ENCODE data around the gene FOXF1.

The FOXF1 gene

DNA sequence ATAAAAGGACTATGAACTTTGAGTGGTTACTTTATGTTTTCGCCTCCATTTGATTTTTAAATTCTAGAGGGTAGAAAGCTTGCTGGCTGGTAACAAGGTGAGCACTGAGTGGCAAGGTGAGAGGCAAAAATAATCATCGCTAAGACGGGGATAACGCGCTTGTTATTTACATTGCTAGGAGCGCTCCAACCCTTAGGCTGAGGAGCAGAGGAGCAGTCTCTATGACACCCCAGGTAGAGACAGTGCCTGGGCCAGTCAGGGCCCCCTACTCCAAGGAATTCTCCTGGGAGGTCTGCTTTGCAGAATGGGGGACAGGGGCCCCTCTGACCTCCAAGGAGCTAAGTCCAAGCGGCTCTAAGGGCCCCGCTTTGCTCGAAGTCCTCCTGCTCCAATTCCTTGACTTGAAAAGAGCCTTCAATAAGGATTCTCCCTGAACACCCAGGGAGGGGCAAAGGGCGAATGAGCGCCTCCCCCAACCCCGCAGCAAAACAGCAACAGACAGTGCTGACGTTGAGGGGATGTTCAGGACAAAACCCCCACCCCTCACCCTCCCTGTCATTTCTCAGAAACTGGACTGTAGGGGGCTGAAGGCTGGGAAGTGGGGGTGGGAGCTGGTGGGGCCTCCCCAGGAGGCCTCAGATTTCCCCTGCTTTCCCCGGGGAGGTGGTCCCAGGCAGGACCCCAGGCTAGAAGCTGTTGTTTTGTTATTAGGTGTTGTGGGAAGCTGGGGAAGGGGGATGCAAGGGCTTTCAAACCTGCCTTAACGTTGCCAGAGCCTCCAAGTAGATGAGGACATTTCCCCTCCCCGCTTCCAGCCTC lies 10.2 kb upstream of the FOXF1 start:
- Histone ChIP-seq H3K4me2 (ENCODE audit: insufficient read depth, low read length) (no peak overlapping the region), H3K36me3 (ENCODE audit: insufficient read depth, low read length) (no peaks in the 10 kb centered on the region), H2AFZ (ENCODE audit: low read depth, low read length) (no peak overlapping the region), H3K4me3 (ENCODE audit: low read depth in 1 of 2, low read length in 2 of 2) (no peak overlapping the region), H3K27me3 (ENCODE audit: insufficient read depth, low read length, poor library complexity) (peaks cover 25% of the 10 kb centered on the region), H3K27ac (ENCODE audit: low read length) (no peak overlapping the region), H3K9ac (ENCODE audit: low read depth, low read length) (no peak overlapping the region), H3K4me1 (ENCODE audit: insufficient read depth, low read length) (no peaks in the 10 kb centered on the region), H3K79me2 (ENCODE audit: insufficient read depth, low read length) (no peaks in the 10 kb centered on the region), H4K20me1 (ENCODE audit: insufficient read depth, low read length) (0 out of 2 replicates have a peak, but pooled peaks cover 7% of the 10 kb centered on the region), H3K9me3 (ENCODE audit: insufficient read depth, low read length, severe bottlenecking) (no peaks in the 10 kb centered on the region)
- DNase-seq (no peak), ATAC-seq (ENCODE audit: insufficient read depth, low read depth) (no peak)
- TF ChIP-seq, protein P1, sequence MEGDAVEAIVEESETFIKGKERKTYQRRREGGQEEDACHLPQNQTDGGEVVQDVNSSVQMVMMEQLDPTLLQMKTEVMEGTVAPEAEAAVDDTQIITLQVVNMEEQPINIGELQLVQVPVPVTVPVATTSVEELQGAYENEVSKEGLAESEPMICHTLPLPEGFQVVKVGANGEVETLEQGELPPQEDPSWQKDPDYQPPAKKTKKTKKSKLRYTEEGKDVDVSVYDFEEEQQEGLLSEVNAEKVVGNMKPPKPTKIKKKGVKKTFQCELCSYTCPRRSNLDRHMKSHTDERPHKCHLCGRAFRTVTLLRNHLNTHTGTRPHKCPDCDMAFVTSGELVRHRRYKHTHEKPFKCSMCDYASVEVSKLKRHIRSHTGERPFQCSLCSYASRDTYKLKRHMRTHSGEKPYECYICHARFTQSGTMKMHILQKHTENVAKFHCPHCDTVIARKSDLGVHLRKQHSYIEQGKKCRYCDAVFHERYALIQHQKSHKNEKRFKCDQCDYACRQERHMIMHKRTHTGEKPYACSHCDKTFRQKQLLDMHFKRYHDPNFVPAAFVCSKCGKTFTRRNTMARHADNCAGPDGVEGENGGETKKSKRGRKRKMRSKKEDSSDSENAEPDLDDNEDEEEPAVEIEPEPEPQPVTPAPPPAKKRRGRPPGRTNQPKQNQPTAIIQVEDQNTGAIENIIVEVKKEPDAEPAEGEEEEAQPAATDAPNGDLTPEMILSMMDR (IDR thresholded peaks at IDR 0.05; ENCODE audit: borderline replicate concordance, extremely low read depth, low read length, poor library complexity, severe bottlenecking), result no peak
- TF ChIP-seq EZH2 (IDR thresholded peaks at IDR 0.05; ENCODE audit: borderline replicate concordance, low read depth, low read length, severe bottlenecking), result no peak

DNA sequence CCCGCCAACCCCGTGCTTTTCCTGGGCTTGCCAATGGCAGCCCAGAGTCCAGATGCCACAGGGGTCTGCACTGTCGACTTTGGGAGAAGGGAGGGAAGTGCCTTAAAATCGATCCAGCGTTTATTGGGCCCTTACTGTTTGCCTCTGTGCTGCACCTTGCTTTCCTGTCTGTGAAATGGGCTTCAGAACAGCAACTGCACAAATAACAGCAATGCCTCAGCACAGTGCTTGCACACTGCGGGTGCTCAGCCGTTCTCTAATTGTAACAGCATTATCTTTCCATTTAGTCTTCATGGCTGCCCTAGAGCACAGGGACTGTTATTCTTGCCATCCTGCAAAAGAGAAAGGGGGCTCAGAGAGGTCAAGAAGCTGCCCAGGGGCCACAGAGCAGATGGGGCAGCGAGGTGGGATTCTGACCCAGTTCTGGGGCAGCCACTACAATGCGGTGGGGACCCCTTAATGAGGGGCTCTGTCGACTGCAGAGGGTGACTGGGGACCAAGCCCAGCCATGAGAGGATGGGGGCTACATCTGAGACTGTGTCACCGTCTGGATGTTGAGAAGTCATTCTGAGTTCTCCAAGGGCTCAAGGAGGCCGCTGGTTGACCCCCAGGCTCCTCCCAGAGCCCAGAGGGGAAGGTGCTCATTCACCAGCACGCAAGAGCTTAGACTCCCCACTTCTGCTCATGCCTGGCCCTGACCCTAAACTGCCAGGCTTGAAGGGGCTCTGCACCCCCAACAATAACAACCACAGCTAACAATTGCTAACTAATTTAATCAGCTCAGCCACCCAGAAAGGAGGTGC lies 9.4 kb upstream of the FOXF1 start:
- Histone ChIP-seq H2AFZ (ENCODE audit: low read depth, low read length) (no peak overlapping the region), H3K27ac (ENCODE audit: low read length) (no peak overlapping the region), H3K79me2 (ENCODE audit: insufficient read depth, low read length) (no peaks in the 10 kb centered on the region), H4K20me1 (ENCODE audit: insufficient read depth, low read length) (0 out of 2 replicates have a peak, but pooled peaks cover 7% of the 10 kb centered on the region), H3K4me2 (ENCODE audit: insufficient read depth, low read length) (no peak overlapping the region), H3K9ac (ENCODE audit: low read depth, low read length) (no peak overlapping the region), H3K4me3 (ENCODE audit: low read depth in 1 of 2, low read length in 2 of 2) (no peak overlapping the region), H3K27me3 (ENCODE audit: insufficient read depth, low read length, poor library complexity) (peaks cover 25% of the 10 kb centered on the region), H3K9me3 (ENCODE audit: insufficient read depth, low read length, severe bottlenecking) (no peaks in the 10 kb centered on the region), H3K4me1 (ENCODE audit: insufficient read depth, low read length) (no peaks in the 10 kb centered on the region), H3K36me3 (ENCODE audit: insufficient read depth, low read length) (no peaks in the 10 kb centered on the region)
- ATAC-seq (ENCODE audit: insufficient read depth, low read depth) (no peak), DNase-seq (no peak)
- TF ChIP-seq, protein P1 (IDR thresholded peaks at IDR 0.05; ENCODE audit: borderline replicate concordance, extremely low read depth, low read length, poor library complexity, severe bottlenecking), result no peak
- TF ChIP-seq EZH2 (IDR thresholded peaks at IDR 0.05; ENCODE audit: borderline replicate concordance, low read depth, low read length, severe bottlenecking), result no peak

DNA sequence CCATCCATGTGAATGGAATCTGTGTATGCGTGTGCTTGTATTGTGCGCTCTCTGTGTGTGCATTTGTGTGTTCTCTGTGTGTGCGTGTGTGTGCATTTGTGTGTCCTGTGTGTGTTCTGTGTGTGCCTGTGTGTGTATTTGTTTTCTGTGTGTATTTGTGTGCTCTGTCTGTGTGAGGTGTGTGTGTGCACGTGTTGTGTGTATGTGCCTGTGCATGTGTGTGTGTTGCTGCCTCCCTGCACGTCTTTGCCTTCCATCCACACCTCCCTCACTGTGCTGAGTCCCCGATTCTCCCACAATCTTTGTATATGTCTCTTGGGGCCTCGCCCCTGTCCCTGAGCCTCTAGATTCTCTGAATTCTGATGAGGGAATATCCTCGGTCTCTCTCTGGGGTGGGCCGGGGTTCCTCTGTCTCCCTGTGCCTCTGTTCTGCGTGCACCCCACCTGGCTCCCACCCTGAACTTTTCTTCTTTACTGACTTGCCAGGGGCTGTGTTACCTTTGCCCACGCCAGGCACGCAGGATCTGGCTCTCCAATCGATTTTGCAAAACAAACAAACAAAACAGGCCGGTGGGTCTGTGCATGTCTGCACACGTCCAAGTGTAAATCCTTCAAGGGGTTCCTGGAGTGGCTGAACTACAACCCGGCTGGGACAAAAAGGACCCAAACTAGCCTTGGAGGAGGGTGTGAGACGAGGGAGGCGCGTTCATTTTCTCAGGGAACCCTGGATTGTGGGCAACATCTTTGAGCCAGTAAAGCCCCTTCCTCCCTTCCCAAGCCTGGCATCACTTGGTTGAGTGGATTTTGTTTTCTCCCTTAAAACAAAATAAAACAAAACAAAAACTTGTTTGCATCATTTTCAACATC lies 8.1 kb upstream of the FOXF1 start:
- H3K4me1 ChIP-seq (ENCODE audit: insufficient read depth, low read length), result no peaks in the 10 kb centered on the region
- H4K20me1 ChIP-seq (ENCODE audit: insufficient read depth, low read length), result 0 out of 2 replicates have a peak, but pooled peaks cover 7% of the 10 kb centered on the region
- TF ChIP-seq, protein P1 (IDR thresholded peaks at IDR 0.05; ENCODE audit: borderline replicate concordance, extremely low read depth, low read length, poor library complexity, severe bottlenecking), result no peak
- no peak for TF ChIP-seq EZH2 (IDR thresholded peaks at IDR 0.05; ENCODE audit: borderline replicate concordance, low read depth, low read length, severe bottlenecking)
- no peak for ATAC-seq (ENCODE audit: insufficient read depth, low read depth)
- no peak overlapping the region for H3K4me3 ChIP-seq (ENCODE audit: low read depth in 1 of 2, low read length in 2 of 2)
- no peaks in the 10 kb centered on the region for H3K36me3 ChIP-seq (ENCODE audit: insufficient read depth, low read length)
- H3K79me2 ChIP-seq (ENCODE audit: insufficient read depth, low read length), result no peaks in the 10 kb centered on the region
- DNase-seq, result no peak
- H3K27me3 ChIP-seq (ENCODE audit: insufficient read depth, low read length, poor library complexity), result peaks cover 25% of the 10 kb centered on the region
- H2AFZ ChIP-seq (ENCODE audit: low read depth, low read length), result no peak overlapping the region
- no peak overlapping the region for H3K27ac ChIP-seq (ENCODE audit: low read length)
- H3K4me2 ChIP-seq (ENCODE audit: insufficient read depth, low read length), result no peak overlapping the region
- H3K9ac ChIP-seq (ENCODE audit: low read depth, low read length), result no peak overlapping the region
- no peaks in the 10 kb centered on the region for H3K9me3 ChIP-seq (ENCODE audit: insufficient read depth, low read length, severe bottlenecking)
